Activated CD4-positive, CD25-positive, alpha-beta regulatory T cell treated with anti-CD3 and anti-CD28 coated beads, Interleukin-2, amount 50 U/mL, for 24 hours (primary cell): ENCODE results near the gene STXBP3.
"Not testable (repeated sequence)": the region's sequence is repeated elsewhere in the genome, so short reads cannot be mapped to it uniquely, and the experiment has no call there.

Source experiments
- ATAC-seq, 2 donors: fragments of 150-1000 bp; cut with Tn5 transposase; one replicate each; pipeline ENCODE4 v1.10.0; 2021; ENCODE audit warnings: mild to moderate bottlenecking in 1 of 2, moderate library complexity in 1 of 2

The STXBP3 gene

GRCh38 chr1:108729481-108729880, 17.0 kb upstream of the STXBP3 start:
- no peak for ATAC-seq

DNA sequence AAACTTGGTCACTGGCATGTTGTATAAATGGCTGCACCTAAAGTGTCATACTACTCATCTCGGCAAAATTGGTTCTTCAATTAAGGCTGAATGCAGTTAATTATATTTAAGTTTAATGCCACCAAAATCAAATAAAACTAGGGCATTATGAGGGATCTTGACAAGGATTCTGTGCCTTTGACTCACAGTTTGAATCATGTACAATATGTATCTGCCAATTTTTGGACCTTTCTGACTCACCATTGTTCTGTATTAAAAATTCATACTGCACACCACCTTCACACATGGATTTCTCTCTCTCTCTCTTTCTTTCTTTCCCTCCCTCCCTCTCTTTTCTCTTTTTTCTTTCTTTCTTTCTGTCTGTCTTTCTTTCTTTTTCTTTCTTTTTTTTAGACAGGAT, 14.1 kb upstream of the STXBP3 start:
- ATAC-seq, result no peak

DNA sequence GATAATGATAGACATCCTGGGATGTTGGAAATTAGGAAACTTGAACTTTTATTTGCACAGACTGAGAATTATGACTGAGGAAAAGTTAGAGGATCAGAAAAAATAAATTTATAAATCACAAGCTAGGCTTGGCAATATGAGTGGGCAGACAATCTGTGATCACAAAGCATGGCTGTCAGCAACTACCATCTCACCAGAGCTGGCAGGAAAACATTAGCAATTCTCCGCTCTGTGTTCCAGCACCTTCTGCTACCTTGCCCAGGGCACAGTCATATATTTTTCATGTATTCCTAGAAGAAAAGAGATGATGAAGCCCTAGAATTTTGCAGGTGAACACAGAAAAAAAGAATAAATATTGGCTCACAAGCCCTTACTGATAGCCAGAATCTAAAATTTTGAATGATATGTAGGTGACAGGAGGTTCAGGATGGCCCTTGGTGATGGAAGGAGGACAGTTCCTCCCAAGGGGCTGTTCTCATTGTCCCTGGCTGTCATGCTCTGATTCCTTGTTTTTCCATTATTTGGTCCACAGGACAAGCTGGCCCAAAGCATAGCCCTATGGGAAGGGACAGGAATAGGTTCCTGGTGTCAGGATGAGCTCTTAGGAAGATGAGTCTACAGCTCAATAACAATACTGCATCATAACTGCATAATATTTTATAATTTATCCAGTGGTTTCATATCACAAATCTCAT, 12.2 kb upstream of the STXBP3 start:
- no peak for ATAC-seq

GRCh38 chr1:108742253-108742652, 4.2 kb upstream of the STXBP3 start:
- ATAC-seq, result no peak

DNA sequence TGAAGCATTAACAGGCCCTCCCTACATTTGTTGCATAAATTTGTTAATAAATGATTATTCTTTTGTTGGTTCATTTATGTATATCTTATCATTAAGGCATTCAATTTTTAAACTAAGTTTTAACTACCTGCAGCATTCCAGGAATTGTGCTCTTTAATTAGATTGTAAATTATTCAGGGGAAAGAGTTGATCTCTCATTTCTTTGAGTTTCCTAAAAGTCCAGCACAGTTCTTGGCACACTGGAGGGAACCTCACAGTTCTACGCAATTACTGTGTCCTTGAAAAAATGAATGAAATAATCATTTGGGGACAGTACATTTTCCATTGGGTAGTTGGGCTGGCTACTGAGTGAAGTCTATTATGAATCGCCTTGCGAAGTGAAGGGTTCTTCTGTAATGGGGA, 493 bp upstream of the STXBP3 start:
- no peak for ATAC-seq

DNA sequence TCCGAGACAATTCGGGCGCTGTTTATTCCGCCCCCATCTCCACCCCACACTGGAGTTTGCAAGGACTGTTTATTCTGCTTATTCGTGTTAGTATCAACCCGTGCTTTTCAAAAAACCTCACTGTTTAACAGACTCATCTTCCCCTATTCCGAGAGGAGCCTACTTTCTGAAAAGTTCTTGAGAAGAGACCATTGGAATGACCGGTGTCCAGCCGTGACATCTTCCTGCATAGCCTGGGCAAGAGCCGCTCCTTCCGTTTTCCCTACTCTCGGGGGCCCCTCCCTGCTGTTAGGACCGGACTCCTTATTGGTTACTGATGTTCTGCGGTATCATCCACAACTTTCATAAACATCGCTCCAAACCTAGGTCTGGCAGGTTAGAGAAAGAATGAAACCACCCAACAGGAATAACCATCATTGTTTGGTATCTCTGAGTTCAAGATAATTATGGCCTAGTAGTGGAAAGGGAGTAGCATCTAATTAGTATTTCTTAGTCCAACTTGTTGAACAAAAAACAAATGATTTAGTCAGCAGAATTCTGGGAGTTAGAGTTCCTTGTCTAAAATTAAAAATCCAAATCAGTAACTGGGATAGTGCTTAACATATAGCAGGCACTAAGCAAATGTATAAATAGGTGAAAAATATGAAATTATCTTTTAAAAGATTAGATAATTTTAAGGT, 837 bp downstream of the STXBP3 start:
- ATAC-seq, result no peak

DNA sequence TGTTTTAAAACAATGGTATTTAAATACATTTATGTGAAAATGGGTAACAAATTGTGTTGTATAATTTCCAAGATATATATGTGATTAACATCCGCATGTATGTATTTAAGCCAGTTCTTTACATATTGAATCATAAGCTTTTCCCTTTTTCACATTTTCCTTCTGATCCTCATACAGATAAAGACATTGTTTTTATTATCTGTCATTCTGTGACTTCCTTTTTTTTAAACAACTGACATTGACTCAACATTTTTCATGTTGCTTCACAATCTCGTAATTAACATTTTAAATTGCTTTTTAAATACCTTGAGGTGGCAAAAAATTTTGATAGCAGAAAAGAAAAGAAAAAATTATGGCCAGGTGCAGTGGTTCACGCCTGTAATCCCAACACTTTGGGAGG, 1.4 kb downstream of the STXBP3 start:
- ATAC-seq, result no peak

DNA sequence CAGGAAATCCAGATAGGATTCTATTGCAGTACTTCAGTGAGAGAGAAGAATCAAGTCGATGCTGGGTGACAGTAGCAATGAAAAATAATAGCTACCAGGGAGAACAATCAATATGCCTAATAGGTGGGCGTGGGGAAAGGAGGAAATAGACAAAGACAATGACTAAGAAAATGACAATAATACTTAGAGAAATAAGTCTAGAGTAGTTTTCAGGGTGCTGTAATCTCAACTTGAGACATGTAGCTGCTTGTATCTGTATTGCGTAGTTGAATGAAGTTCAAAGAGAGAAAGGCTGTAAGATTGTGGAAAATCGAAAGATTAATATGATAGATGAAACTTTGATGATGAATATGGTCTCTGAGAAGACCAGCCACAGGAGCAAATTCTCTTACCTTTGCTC, 2.6 kb downstream of the STXBP3 start:
- no peak for ATAC-seq

- ATAC-seq, result no peak
Measured at GRCh38 chr1:108750476-108751181, 4.2 kb downstream of the STXBP3 start.

GRCh38 chr1:108753363-108753762, 6.9 kb downstream of the STXBP3 start:
- no peak for ATAC-seq

GRCh38 chr1:108758796-108759195, 12.3 kb downstream of the STXBP3 start:
- no peak for ATAC-seq

GRCh38 chr1:108767115-108767514, 20.6 kb downstream of the STXBP3 start:
- ATAC-seq, result no peak

GRCh38 chr1:108767708-108768107, 21.2 kb downstream of the STXBP3 start:
- no peak for ATAC-seq

DNA sequence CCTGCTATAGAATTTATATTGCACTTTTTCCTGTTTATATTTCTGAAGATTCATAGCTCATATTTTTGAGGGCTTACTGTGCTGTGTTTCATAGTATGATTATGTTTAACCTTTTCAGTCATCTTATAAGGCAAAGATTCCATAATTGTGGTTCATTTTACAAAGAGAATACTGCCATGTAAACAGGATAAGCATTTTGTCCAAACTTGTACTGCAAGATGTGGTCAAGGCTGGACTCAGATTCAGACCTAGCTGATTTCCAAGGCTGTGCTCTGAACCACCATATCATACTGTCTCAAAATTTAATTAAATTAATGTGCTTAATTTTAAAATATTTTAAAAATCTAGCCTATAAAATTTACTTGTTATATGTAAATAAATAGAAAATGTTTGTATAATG, 31.4 kb downstream of the STXBP3 start:
- ATAC-seq, result no peak

GRCh38 chr1:108779455-108779854, 33.0 kb downstream of the STXBP3 start:
- no peak for ATAC-seq

DNA sequence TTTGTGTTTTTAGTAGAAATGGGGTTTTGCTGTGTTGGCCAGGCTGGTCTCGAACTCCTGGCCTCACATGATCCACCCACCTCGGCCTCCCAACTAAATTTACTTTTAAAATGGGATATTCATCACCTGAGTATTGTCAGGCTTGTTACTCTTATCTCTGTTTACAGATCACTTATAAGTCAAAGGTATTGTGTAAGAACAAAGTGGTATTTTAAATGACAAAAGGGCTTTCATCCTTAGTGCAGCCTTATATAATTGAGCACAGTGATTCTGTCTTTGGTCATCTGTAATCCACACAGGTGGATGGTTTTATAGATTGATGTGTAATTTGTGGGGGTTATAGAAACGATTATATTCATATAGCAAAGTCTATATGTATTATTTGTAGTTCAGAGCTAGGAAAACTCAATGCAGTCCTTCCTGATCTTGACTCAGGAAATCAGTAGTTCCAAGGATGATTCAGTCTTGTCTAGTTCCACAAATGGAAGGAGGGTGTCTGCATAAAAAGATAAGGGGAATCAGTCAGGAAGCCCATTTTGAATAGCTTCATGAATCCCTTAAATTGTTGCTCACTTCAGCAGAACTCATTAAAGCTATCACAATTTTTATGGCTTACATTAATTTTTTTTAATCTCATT, 34.6 kb downstream of the STXBP3 start:
- no peak for ATAC-seq

DNA sequence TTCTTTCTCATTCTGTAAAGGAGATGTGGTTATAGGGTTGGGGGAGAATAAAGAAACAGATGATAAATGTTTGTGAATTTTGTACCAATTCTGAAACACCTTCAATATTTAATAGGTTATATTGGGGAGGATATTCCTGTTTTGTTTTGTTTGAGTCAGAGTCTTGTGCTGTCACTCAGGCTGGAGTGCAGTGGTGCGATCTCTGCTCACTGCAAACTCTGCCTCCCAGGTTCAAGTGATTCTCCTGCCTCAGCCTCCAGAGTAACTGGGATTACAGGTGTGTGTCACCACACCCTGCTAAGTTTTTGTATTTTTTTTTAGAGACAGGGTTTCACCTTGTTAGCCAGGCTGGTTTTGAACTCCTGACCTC, 35.1 kb downstream of the STXBP3 start:
- not testable (repeated sequence) for ATAC-seq

GRCh38 chr1:108785264-108785663, 38.8 kb downstream of the STXBP3 start:
- ATAC-seq, result no peak

DNA sequence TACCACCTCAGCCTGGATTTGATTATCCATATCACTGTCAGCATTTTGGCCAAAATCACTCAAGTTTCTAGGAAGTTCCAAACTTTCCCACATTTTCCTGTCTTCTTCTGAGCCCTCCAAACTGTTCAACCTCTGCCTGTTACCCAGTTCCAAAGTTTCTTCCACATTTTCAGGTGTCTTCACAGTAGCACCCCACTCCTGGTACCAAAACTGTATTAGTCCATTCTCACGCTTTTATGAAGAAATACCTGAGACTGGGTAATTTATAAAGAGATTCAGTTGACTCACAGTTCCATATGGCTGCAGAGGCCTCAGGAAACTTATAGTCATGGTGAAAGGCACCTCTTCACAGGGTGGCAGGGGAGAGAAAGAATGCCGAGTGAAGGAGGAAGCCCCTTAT, 39.4 kb downstream of the STXBP3 start:
- no peak for ATAC-seq

DNA sequence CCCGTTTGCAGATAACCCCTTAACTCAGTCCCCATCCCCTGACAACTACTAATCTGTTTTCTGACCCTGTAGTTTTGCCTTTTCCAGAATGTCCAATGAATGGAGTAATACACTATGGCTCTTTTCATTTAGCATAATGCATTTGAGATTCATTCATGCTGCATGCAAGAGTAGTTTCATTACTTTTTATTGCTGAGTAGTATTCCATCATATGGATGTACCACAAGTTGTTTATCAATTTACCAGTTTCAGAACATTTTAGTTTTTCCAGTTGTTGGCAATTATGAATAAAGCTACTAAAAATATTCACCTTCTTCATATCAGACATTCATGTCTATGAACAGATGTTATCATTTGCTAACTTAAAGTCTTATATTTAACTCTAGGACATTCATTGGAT, 45.3 kb downstream of the STXBP3 start:
- no peak for ATAC-seq

DNA sequence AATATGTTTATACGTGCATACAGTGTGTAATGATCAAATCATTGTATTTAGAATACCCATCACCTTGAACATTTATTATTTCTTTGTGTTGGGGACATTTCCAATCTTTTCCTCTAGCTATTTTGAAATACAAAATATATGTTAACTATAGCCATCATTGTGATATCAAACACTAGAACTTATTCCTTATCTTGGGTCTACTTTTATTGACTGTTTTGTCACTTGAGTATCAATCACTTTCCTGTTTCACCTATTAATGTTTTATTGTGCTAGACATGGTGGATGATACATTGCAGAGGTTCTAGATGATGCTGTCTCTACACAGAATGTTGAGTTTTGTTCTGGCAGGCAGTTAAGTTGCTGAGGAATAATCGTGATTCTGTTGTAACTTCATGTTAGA, 45.9 kb downstream of the STXBP3 start:
- no peak for ATAC-seq

- no peak for ATAC-seq
Measured at GRCh38 chr1:108799001-108799400, 52.5 kb downstream of the STXBP3 start.

DNA sequence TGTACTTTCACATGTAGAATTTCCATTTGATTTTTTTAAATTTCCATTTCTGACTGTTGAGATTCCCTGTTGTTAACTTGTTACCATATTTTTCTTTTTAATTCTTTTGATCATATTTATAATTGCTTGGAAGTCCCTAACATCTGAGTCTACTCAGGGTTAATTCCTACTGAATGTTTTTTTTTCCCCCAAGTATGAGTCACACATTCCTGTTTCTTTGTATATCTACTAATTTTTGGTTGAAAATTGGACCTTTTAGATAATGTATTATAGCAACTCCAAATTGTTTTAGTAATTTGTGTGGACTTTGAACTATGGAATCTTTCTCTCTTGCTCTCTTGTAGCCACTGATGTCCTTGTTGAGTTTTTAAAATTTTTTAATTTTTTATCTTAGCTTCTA, 54.6 kb downstream of the STXBP3 start:
- ATAC-seq, result no peak

GRCh38 chr1:108803548-108803947, 57.1 kb downstream of the STXBP3 start:
- ATAC-seq, result no peak
